Cardiac muscle cell (in vitro differentiated cells and primary cell): ENCODE data around the gene SNED1. TPM values are rescaled to one million over a fixed set of nuclear protein-coding genes. Genes with fewer than 3 reads are reported as not detected.

Experiments
- DNase-seq, 2 donors: peaks; one replicate each; pipeline versions ENCODE4 v3.0.0 to v3.0.0-alpha.2; 2010 to 2017; ENCODE audit warnings: low read depth in 1 of 2, low spot score in 1 of 2
- H3K27ac ChIP-seq: fragments of 200-600 bp; sonication (generic); 2 replicates; pipeline ENCODE4 v1.5.1; 2016
- H3K27me3 ChIP-seq: fragments of 200-600 bp; sonication (generic); 2 replicates; pipeline ENCODE4 v1.6.0; 2016; ENCODE audit warnings: control low read depth
- H3K36me3 ChIP-seq: fragments of 200-600 bp; sonication (generic); 2 replicates; pipeline ENCODE4 v1.5.1; 2016; ENCODE audit warnings: control low read depth
- H3K4me1 ChIP-seq: fragments of 200-600 bp; sonication (generic); 2 replicates; pipeline ENCODE4 v1.8.1; 2017; ENCODE audit warnings: low read depth, mild to moderate bottlenecking, mixed run types
- H3K4me3 ChIP-seq: fragments of 200-600 bp; sonication (generic); 2 replicates; pipeline ENCODE4 v1.5.1; 2016; ENCODE audit warnings: mild to moderate bottlenecking
- H3K9me3 ChIP-seq: fragments of 200-600 bp; sonication (generic); 2 replicates; pipeline ENCODE4 v1.5.1; 2017; ENCODE audit warnings: low read depth, mild to moderate bottlenecking, control low read depth
- CTCF ChIP-seq: IDR thresholded peaks from 2 replicates; pipeline ENCODE4 v1.5.1; 2012; ENCODE audit warnings: low read depth, mild to moderate bottlenecking, low read length
- polyA plus RNA-seq: library from polyadenylated mRNA; unstranded; fragments of >200 nt; fragmentation: Nextera tagmentation; extraction: Ambion mirVana; gene quantifications from 2 replicates; pipeline ENCODE4 v1.2.1, GENCODE V29; 2016
- total RNA-seq: library from RNA; depleted of rRNA; stranded (reverse); fragments of >200 nt; gene quantifications from 2 replicates; pipeline ENCODE4 v1.2.3, GENCODE V29; 2016

The SNED1 gene
- total and polyA plus RNA-seq, 2 experiments from 2014 or later, result 0.09 to 0.76 TPM

GRCh38 chr2:240956171-240956934 lies 42.1 kb upstream of the SNED1 start:
- TF ChIP-seq CTCF, result no peak
- Histone ChIP-seq H3K4me1 (peaks cover 3% of the 10 kb centered on the region), H3K27ac (no peak overlapping the region), H3K36me3 (no peaks in the 10 kb centered on the region), H3K4me3 (no peak overlapping the region), H3K9me3 (no peaks in the 10 kb centered on the region), H3K27me3 (no peaks in the 10 kb centered on the region)
- DNase-seq, result no peak

- Histone ChIP-seq H3K4me1 (peaks cover 3% of the 10 kb centered on the region), H3K36me3 (no peaks in the 10 kb centered on the region), H3K9me3 (no peaks in the 10 kb centered on the region), H3K4me3 (no peak overlapping the region), H3K27ac (no peak overlapping the region), H3K27me3 (no peaks in the 10 kb centered on the region)
- no peak for TF ChIP-seq CTCF
- no peak for DNase-seq
Measured at GRCh38 chr2:240956935-240957655, 41.3 kb upstream of the SNED1 start.

- Histone ChIP-seq H3K27me3 (no peaks in the 10 kb centered on the region), H3K4me1 (peaks cover 7% of the 10 kb centered on the region), H3K9me3 (no peaks in the 10 kb centered on the region), H3K27ac (no peak overlapping the region), H3K4me3 (no peak overlapping the region), H3K36me3 (no peaks in the 10 kb centered on the region)
- peak; percentile 20 to 53 for DNase-seq
- no peak for TF ChIP-seq CTCF
Measured at GRCh38 chr2:240957656-240958365, 40.6 kb upstream of the SNED1 start.

- Histone ChIP-seq H3K27me3 (no peaks in the 10 kb centered on the region), H3K27ac (no peak overlapping the region), H3K9me3 (no peaks in the 10 kb centered on the region), H3K36me3 (no peaks in the 10 kb centered on the region), H3K4me3 (no peak overlapping the region), H3K4me1 (peaks cover 7% of the 10 kb centered on the region)
- no peak for TF ChIP-seq CTCF
- DNase-seq, result no peak
Measured at GRCh38 chr2:240958366-240959213, 39.8 kb upstream of the SNED1 start.

- Histone ChIP-seq H3K36me3 (no peaks in the 10 kb centered on the region), H3K9me3 (no peaks in the 10 kb centered on the region), H3K4me3 (no peak overlapping the region), H3K27ac (no peak overlapping the region), H3K27me3 (no peaks in the 10 kb centered on the region), H3K4me1 (peaks cover 7% of the 10 kb centered on the region)
- no peak for TF ChIP-seq CTCF
- no peak for DNase-seq
Measured at GRCh38 chr2:240959214-240959940, 39.0 kb upstream of the SNED1 start.
